Ascending aorta (tissue), 2 donors: ENCODE measurements around the gene DUSP11. TPM values are rescaled to one million over a fixed set of nuclear protein-coding genes. Genes with fewer than 3 reads are reported as not detected.
"Not testable (repeated sequence)": the region's sequence is repeated elsewhere in the genome, so short reads cannot be mapped to it uniquely, and the experiment has no call there.

Experiments
- DNase-seq, 2 donors: peaks; one replicate each; pipeline ENCODE4 v3.0.0-alpha.2; 2019; ENCODE audit warnings: low spot score in 2 of 2
- H3K27ac ChIP-seq, 2 donors: fragments of 200-600 bp; sonication (generic); one replicate each; pipeline ENCODE4 v1.5.1; 2016 to 2017; ENCODE audit warnings: mild to moderate bottlenecking in 1 of 2
- H3K27me3 ChIP-seq: fragments of 200-600 bp; sonication (generic); one replicate; pipeline ENCODE4 v1.5.1; 2017
- H3K36me3 ChIP-seq, 2 donors: fragments of 200-600 bp; sonication (generic); one replicate each; pipeline ENCODE4 v1.5.1; 2016
- H3K4me1 ChIP-seq, 2 donors: fragments of 200-600 bp; sonication (generic); one replicate each; pipeline ENCODE4 v1.5.1; 2016 to 2017; ENCODE audit warnings: mild to moderate bottlenecking in 1 of 2
- H3K4me3 ChIP-seq, 2 donors: fragments of 200-600 bp; sonication (generic); one replicate each; pipeline ENCODE4 v1.5.1; 2016 to 2017; ENCODE audit warnings: mild to moderate bottlenecking in 1 of 2
- H3K9me3 ChIP-seq, 2 donors: fragments of 200-600 bp; sonication (generic); one replicate each; pipeline ENCODE4 v1.5.1; 2016
- intact Hi-C: fragments of 100-400 bp; cut with DNase I; formaldehyde crosslinking; loops from one replicate; pipeline ENCODE4 v1.15.1; 2023
- total RNA-seq: library from RNA; depleted of rRNA; stranded (reverse); fragments of >200 nt; gene quantifications from one replicate; pipeline ENCODE4 v1.1.0, GENCODE V29; 2016
- TF ChIP-seq, protein P1 (sequence below), 3 experiments: fragments of 200-600 bp in 2 of 3; fragments of 450-650 bp in 1 of 3; sonication (generic) in 2 of 3; IDR thresholded peaks; one replicate each; pipeline ENCODE4 v1.5.1; 2016 to 2019; ENCODE audit warnings: antibody characterized with exemption in 3 of 3, mild to moderate bottlenecking in 1 of 3, moderate library complexity in 1 of 3

The DUSP11 gene
- total RNA-seq, 1 donor from 2014 or later, result 24.6 TPM

DNA sequence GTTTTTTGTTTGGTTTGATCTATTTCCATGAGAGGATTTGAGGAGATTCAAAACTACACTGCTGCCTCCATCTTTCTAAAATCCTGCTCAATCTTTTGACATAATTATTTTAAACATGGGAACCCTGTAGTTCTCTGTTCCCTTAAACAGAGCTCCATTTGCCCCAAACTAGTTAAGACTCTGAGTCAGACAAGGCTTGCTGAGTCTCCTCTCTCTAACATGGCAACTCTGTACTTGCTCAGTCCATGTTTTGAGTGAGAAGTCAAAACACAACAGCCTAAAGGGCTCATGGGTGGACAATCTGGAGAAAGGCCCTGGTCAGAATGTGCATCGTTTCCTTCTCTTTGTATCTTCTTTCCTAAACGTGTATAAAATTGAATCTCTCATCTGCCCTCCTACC is 41.8 kb upstream of the DUSP11 start:
- no peaks in the 10 kb centered on the region for H3K36me3 ChIP-seq
- intact Hi-C loops, result loop anchor here (5.0 kb wide), 1 partner anchor 511 kb away; no protein-coding TSS in a partner anchor
- H3K27me3 ChIP-seq, result no peaks in the 10 kb centered on the region
- no peaks in the 10 kb centered on the region for H3K9me3 ChIP-seq
- H3K27ac ChIP-seq, result no peak overlapping the region
- TF ChIP-seq, protein P1, sequence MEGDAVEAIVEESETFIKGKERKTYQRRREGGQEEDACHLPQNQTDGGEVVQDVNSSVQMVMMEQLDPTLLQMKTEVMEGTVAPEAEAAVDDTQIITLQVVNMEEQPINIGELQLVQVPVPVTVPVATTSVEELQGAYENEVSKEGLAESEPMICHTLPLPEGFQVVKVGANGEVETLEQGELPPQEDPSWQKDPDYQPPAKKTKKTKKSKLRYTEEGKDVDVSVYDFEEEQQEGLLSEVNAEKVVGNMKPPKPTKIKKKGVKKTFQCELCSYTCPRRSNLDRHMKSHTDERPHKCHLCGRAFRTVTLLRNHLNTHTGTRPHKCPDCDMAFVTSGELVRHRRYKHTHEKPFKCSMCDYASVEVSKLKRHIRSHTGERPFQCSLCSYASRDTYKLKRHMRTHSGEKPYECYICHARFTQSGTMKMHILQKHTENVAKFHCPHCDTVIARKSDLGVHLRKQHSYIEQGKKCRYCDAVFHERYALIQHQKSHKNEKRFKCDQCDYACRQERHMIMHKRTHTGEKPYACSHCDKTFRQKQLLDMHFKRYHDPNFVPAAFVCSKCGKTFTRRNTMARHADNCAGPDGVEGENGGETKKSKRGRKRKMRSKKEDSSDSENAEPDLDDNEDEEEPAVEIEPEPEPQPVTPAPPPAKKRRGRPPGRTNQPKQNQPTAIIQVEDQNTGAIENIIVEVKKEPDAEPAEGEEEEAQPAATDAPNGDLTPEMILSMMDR (IDR thresholded peaks at IDR 0.05), result no peak
- no peak for DNase-seq
- no peak overlapping the region for H3K4me3 ChIP-seq
- H3K4me1 ChIP-seq, result no peaks in the 10 kb centered on the region

DNA sequence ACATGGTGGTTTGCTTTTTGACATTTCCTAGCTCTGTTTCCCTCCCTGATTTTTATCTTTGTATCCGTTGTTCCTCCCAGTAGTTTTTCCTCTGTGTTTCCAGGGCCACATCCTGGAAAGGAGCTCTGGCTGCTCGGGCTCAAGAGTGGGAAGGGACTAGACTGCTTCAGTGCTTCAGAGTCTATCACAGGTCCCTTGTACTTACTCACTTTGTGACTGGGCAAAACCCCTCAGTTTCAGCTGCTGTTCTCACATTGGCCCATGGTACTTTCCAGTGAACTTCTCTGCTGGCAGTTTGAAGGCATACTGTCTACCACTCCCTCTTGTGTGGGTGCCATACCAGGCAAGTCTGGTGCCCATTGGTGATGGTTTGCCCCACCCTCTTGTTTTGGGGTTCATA is 41.3 kb upstream of the DUSP11 start:
- TF ChIP-seq, protein P1 (IDR thresholded peaks at IDR 0.05), result no peak
- Histone ChIP-seq H3K27ac (no peak overlapping the region), H3K36me3 (no peaks in the 10 kb centered on the region), H3K4me3 (no peak overlapping the region), H3K4me1 (no peaks in the 10 kb centered on the region), H3K9me3 (no peaks in the 10 kb centered on the region), H3K27me3 (no peaks in the 10 kb centered on the region)
- intact Hi-C loops, result loop anchor here (5.0 kb wide), 1 partner anchor 511 kb away; no protein-coding TSS in a partner anchor
- DNase-seq, result no peak

- intact Hi-C loops, result no loop called here
- no peak overlapping the region for H3K27ac ChIP-seq
- no peak overlapping the region for H3K4me3 ChIP-seq
- no peaks in the 10 kb centered on the region for H3K36me3 ChIP-seq
- H3K9me3 ChIP-seq, result no peaks in the 10 kb centered on the region
- no peaks in the 10 kb centered on the region for H3K27me3 ChIP-seq
- DNase-seq, result no peak
- no peaks in the 10 kb centered on the region for H3K4me1 ChIP-seq
- TF ChIP-seq, protein P1 (IDR thresholded peaks at IDR 0.05), result no peak
Measured at GRCh38 chr2:73818296-73818695, 38.4 kb upstream of the DUSP11 start.

- intact Hi-C loops, result no loop called here
- DNase-seq, result no peak
- TF ChIP-seq, protein P1 (IDR thresholded peaks at IDR 0.05), result no peak
- no peaks in the 10 kb centered on the region for H3K27me3 ChIP-seq
- no peaks in the 10 kb centered on the region for H3K4me1 ChIP-seq
- H3K4me3 ChIP-seq, result no peak overlapping the region
- H3K27ac ChIP-seq, result no peak overlapping the region
- H3K36me3 ChIP-seq, result no peaks in the 10 kb centered on the region
- H3K9me3 ChIP-seq, result no peaks in the 10 kb centered on the region
Measured at GRCh38 chr2:73812635-73813034, 32.7 kb upstream of the DUSP11 start.

DNA sequence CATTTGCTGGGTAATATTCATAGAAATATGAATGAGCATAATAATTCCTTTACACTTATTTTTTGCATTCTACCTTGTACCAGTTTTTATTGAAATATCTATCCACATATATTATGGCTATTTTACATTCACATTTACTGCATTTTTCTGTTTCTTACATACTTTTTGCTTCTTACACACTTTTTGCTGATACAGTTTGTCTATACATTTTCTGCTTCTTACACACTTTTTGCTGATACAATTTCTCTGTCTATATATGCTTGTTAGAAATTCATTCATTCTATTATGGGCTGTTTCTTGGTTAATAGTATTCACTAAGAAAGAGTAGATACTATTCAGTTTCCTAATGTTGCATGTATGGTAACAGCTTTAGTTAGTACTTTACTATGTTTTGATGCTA is 32.0 kb upstream of the DUSP11 start:
- intact Hi-C loops, result no loop called here
- Histone ChIP-seq H3K27ac (no peak overlapping the region), H3K9me3 (no peaks in the 10 kb centered on the region), H3K36me3 (no peaks in the 10 kb centered on the region), H3K4me1 (no peaks in the 10 kb centered on the region), H3K27me3 (no peaks in the 10 kb centered on the region), H3K4me3 (no peak overlapping the region)
- DNase-seq, result no peak
- TF ChIP-seq, protein P1 (IDR thresholded peaks at IDR 0.05), result no peak

DNA sequence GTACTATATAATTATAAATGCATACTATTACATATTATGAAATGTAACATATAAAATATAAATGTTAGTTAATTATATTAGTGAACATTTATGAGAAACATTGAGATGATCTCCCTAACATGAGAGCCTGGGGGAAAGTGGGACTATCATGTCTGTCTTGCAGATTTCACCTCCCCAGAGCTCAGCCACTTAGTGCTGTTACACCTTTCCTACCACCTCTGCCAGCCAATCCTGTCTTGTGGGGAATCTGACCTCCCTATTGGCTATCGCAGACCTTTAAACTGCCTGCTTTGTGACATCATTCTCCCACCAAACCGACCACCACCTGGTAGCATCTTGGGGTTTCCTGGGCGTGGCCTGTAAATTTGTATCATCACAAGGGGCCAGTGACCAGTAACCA is 4.0 kb upstream of the DUSP11 start, which contains the start of gene C2orf78:
Gene C2orf78 (plus strand): TSS at position 301 of the 400 bp plus-strand sequence. CDS start 127 bp downstream, outside the sequence.
- intact Hi-C loops, result not testable (repeated sequence)

DNA sequence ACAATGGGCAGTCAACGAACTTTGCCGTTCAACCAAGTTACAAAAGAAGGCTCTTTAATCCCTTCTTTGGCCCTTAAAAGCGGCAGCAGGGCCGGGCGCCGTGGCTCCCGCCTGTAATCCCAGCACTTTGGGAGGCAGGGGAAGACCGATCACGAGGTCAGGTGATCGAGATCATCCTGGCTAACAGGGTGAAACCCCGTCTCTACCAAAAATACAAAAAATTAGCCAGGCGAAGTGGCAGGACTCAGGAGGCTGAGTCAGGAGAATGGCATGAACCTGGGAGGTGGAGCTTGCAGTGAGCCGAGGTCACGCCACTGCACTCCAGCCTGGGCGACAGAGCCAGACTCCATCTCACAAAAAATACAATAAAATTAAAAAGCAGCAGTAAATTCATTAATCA is 3.5 kb upstream of the DUSP11 start:
- H3K9me3 ChIP-seq, H3K4me1 ChIP-seq, H3K27me3 ChIP-seq, DNase-seq, H3K4me3 ChIP-seq, H3K27ac ChIP-seq, H3K36me3 ChIP-seq, intact Hi-C loops: not testable (repeated sequence)

More for the DNA sequence above, 4.0 kb upstream of the DUSP11 start, which contains the start of gene C2orf78:
- not testable (repeated sequence) for H3K27me3 ChIP-seq, H3K36me3 ChIP-seq, H3K4me1 ChIP-seq, DNase-seq, H3K27ac ChIP-seq, H3K4me3 ChIP-seq, H3K9me3 ChIP-seq
